Esophagus muscularis mucosa (tissue), 4 donors: ENCODE data around the gene NGRN.

Source experiments
- CTCF ChIP-seq, 3 experiments: fragments of 200-600 bp in 2 of 3; fragments of 450-650 bp in 1 of 3; sonication (generic) in 2 of 3; IDR thresholded peaks; one replicate each; pipeline ENCODE4 v1.5.1; 2017 to 2019; ENCODE audit warnings: antibody characterized with exemption in 3 of 3, mild to moderate bottlenecking in 2 of 3, moderate library complexity in 1 of 3
- EP300 ChIP-seq: sonication (generic); formaldehyde crosslinking; IDR thresholded peaks from one replicate; pipeline ENCODE4 v1.6.1; 2017; ENCODE audit warnings: antibody characterized with exemption
- POLR2A ChIP-seq: fragments of 450-650 bp; IDR thresholded peaks from one replicate; pipeline ENCODE4 v1.6.1; 2017; ENCODE audit warnings: antibody characterized with exemption, moderate library complexity, mild to moderate bottlenecking, low read depth
- POLR2AphosphoS5 ChIP-seq, 2 donors: sonication (generic); formaldehyde crosslinking; IDR thresholded peaks; one replicate each; pipeline ENCODE4 v1.6.1; 2017; ENCODE audit warnings: antibody characterized with exemption in 2 of 2

- TF ChIP-seq POLR2A (no peak), CTCF (IDR thresholded peaks at IDR 0.05) (no peak), POLR2AphosphoS5 (IDR thresholded peaks at IDR 0.05) (no peak), EP300 (no peak)
Observed at GRCh38 chr15:90318591-90318990, 53.1 kb downstream of the NGRN start.
